ENCODE measurements around the gene COL28A1. TPM values are rescaled to one million over a fixed set of nuclear protein-coding genes. Genes with fewer than 3 reads are reported as not detected.
A peak's percentile ranks its signal among the peaks of the same experiment; 100 is the strongest.

The COL28A1 gene
- total RNA-seq, 2 donors from 2014 or later: 1.2 to 3.5 TPM

- H3K36me3 ChIP-seq: no peaks in the 10 kb centered on the region
- H3K4me3 ChIP-seq: no peak overlapping the region
- no peaks in the 10 kb centered on the region for H3K4me1 ChIP-seq
- no peaks in the 10 kb centered on the region for H3K27me3 ChIP-seq
- no peak for TF ChIP-seq CTCF (IDR thresholded peaks at IDR 0.05)
- H3K27ac ChIP-seq: no peak overlapping the region
- no peaks in the 10 kb centered on the region for H3K9me3 ChIP-seq
- no peak for DNase-seq
- intact Hi-C loops (cut with DNase I): no loop called here
- no peak overlapping the region for H3K9ac ChIP-seq (ENCODE audit: low read depth in 2 of 2, low read length in 2 of 2)
Observed at GRCh38 chr7:7418997-7419396, 116.7 kb downstream of the COL28A1 start.

DNA sequence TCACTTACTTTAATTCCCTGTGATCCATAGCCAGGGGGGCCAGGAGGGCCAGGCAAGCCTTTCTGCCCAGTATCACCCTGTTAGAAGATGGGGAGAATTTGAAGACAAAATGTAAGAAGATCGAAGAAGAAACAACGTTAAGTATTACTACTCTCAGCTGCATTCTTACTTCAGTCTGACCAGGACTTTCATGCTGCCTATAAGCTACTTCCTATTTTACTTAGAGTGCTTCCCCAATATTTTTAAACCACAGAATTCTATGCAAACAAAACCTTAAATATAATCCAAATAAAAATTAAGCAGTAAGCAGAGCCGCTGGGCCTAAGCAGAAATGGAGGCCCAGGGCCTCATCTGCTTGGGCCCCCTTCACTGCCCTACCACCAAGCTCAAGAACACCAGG lies 117.8 kb downstream of the COL28A1 start:
- Histone ChIP-seq H3K36me3 (no peaks in the 10 kb centered on the region), H3K27me3 (no peaks in the 10 kb centered on the region), H3K4me3 (no peak overlapping the region), H3K27ac (no peak overlapping the region), H3K9me3 (no peaks in the 10 kb centered on the region), H3K9ac (ENCODE audit: low read depth in 2 of 2, low read length in 2 of 2) (no peak overlapping the region), H3K4me1 (no peaks in the 10 kb centered on the region)
- DNase-seq: no peak
- no peak for TF ChIP-seq CTCF (IDR thresholded peaks at IDR 0.05)
- intact Hi-C loops (cut with DNase I): no loop called here

- no peak for TF ChIP-seq CTCF (IDR thresholded peaks at IDR 0.05)
- DNase-seq: no peak
- Histone ChIP-seq H3K4me3 (no peak overlapping the region), H3K4me1 (no peaks in the 10 kb centered on the region), H3K36me3 (no peaks in the 10 kb centered on the region), H3K27ac (no peak overlapping the region), H3K9ac (ENCODE audit: low read depth in 2 of 2, low read length in 2 of 2) (no peak overlapping the region), H3K9me3 (no peaks in the 10 kb centered on the region), H3K27me3 (no peaks in the 10 kb centered on the region)
- intact Hi-C loops (cut with DNase I): no loop called here
Observed at GRCh38 chr7:7417414-7417813, 118.3 kb downstream of the COL28A1 start.

DNA sequence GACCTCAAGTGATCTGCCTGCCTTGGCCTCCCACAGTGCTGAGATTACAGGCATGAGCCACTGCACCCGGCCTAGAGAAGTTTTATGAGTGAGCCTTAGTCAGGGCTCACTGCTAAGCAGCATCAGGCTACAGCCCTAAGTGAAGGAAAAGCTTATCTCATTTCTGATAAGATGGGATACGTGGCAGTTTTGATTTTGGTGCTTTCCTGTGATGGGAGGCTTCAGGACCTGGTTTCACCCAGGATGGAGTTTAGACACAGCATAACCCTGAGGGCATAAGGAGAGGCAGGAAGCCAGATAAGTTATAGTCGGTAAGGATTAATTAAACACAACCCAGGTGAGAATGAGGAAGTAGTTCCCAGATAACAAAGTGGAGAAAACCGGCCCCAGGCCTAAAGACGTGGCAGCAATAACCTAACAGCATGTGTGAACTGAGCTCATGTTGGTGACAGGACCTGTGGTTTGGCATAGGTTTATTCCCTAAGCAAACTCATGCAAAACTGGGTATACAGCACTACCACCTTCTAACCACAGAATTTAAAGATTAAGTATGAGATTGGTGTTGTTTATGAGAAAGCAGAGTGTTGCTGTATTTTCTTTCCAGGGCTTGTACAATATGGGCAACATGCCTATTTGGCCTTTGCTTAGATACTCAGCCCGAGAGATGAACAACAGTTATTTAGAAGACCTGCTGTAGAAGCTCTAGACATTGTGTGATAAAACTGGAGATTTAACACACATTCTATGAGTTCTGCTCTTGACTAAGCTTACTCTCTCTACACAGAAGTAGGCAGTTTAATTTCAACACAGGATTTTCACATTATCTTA lies 119.4 kb downstream of the COL28A1 start:
- H3K4me3 ChIP-seq: no peak overlapping the region
- H3K4me1 ChIP-seq: no peaks in the 10 kb centered on the region
- peak overlapping the region in 1 of 2 donors; percentile 27 for H3K9ac ChIP-seq (ENCODE audit: low read depth in 2 of 2, low read length in 2 of 2)
- intact Hi-C loops (cut with DNase I): no loop called here
- no peaks in the 10 kb centered on the region for H3K36me3 ChIP-seq
- peak overlapping the region; percentile 66 for H3K27ac ChIP-seq
- H3K9me3 ChIP-seq: no peaks in the 10 kb centered on the region
- TF ChIP-seq CTCF (IDR thresholded peaks at IDR 0.05): no peak
- DNase-seq: peak; percentile 77
- no peaks in the 10 kb centered on the region for H3K27me3 ChIP-seq

- no peaks in the 10 kb centered on the region for H3K36me3 ChIP-seq
- peak; percentile 48 for DNase-seq
- H3K27ac ChIP-seq: peak overlapping the region; percentile 66
Observed at GRCh38 chr7:7414791-7415603, 120.7 kb downstream of the COL28A1 start.

More at GRCh38 chr7:7414791-7415603, 120.7 kb downstream of the COL28A1 start:
- intact Hi-C loops (cut with DNase I): no loop called here
- H3K9ac ChIP-seq (ENCODE audit: low read depth in 2 of 2, low read length in 2 of 2): peak overlapping the region in 1 of 2 donors; percentile 51
- no peaks in the 10 kb centered on the region for H3K4me1 ChIP-seq
- no peak overlapping the region for H3K4me3 ChIP-seq
- H3K9me3 ChIP-seq: no peaks in the 10 kb centered on the region
- no peak for TF ChIP-seq CTCF (IDR thresholded peaks at IDR 0.05)
- no peaks in the 10 kb centered on the region for H3K27me3 ChIP-seq

Data from colonic mucosa (tissue), 4 donors.